ENCODE measurements around the gene FGA.

Gene FGA

DNA sequence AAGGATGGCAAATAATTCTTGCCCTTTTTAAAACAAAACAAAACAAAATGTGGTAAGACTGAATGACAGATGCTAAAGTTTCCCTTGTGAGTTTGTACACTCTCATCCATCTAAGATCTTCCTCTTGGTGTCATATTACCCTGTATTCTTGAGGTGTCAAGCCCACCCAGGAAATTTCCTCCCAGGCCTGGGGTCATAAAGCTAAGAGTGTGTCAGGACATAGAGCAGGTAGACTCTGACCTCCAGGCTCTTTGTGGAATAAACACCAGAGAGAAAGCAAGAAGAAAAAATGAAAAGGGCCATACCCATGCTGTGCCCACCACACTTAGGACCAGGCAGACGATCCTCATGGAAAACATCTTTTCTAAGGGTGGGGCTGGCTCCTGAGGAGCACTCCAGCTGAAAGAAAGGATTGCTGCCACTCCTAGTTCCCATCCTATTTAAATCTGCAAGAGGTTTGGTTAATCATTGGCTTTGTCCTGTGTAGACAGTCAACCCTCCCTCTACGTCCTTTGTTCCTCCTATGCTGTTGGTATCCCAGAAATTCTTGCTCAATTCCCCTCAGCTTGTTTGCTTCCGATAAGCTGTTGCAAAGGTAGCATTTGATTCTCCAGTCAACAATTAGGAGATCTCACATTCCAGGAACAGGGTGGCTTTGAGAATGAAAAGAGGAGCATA, at the start of gene FGA:
FGA (minus strand) TSS at position 414 of the 678 bp plus-strand sequence; CDS start at position 359, 55 bp downstream.
- no peak for FAIRE-seq

DNA sequence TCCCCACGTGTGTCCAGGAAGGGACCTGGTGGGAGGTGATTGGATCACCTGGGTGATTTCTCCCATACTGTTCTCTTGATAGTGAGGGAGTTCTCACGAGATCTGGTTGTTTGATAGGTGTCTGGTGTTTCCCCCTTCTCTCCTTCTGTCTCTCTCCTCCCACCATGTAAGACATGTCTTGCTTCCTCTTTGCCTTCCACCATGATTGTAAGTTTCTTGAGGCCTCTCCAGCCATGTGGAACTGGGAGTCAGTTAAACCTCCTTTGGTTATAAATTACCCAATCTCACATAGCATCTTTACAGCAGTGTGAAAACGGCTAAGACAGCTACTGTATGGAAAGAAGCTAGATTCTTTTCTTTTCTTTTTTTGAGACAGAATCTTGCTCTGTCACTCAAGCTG, 43.5 kb upstream of the FGA start:
- no peak for FAIRE-seq

- no peak for FAIRE-seq
Measured at GRCh38 chr4:154631828-154632227, 41.3 kb upstream of the FGA start.

- no peak for FAIRE-seq
Measured at GRCh38 chr4:154630324-154630723, 39.8 kb upstream of the FGA start.

DNA sequence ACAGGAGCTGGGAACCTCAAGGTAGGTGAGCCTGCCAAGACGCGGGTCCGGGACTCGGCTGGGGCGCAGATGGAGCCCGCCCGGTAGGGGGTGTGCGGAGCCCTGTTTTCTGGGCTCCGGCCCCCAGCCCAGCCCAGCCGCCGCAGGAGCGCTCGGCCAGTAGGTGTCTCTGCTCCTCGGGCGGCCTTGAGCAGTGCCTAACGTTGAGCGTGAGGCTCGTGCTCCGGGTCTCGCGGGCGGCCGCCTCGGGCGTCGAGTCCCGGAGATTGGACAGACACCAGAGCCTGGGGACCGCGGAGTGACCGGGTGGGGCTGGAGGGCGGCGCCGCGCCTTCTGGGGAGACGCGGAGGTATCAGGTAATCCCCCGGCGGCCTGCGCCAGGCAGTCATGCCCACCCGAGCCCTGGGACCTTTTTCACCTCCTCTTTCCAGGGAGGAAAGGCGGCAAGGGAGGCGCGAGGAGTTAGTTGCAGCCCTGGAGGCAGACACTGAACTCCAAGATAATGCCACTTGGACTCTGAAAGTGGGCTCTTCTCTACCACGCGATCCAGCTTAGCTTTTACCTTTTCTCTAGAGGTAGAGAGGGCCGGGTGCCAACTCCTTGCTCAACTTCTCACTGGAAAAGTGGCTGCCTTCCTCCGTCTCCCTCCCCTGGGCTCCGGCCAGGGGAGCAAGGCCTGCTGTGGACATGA, 36.4 kb upstream of the FGA start:
- FAIRE-seq, result no peak

GRCh38 chr4:154625971-154626370, 35.4 kb upstream of the FGA start:
- FAIRE-seq, result no peak

DNA sequence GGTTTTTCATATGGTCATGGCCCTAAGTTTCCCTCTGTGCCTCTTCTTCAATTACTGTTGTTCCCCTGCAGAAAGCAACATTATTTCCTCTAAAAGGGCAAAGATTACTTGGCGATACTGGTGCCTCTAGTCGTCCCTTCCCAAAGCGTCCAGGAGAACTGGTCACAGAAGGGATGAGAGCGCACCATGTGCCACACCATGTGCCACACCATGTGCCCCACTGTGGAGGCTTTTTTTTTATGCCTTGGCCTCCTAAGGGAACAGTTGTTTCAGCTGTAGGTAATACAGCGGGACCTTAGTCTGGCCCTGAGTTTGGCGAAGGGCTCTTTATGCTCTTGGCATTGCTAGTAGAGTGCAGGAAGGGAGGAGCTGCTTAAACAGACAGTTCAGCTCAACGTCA, 33.5 kb upstream of the FGA start:
- no peak for FAIRE-seq

GRCh38 chr4:154623436-154623835, 32.9 kb upstream of the FGA start:
- no peak for FAIRE-seq

DNA sequence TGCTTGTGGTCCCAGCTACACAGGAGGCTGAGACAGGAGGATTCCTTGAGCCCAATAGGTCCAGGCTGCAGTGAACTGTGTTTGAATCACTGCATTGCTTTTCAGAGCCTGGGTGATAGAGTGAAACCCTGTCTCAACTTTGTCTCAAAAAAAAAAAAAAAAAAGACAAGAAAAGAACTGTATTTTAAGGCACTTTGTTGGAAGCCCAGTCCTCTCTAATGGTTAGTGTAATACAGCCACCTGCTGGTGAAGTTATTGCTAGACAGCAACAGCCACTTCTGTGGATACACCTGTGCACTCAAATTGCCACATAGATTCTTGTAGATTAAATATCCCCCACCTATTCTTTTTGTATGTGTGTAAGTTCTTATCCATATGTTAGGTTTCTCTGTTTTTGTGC, 32.1 kb upstream of the FGA start:
- no peak for FAIRE-seq

DNA sequence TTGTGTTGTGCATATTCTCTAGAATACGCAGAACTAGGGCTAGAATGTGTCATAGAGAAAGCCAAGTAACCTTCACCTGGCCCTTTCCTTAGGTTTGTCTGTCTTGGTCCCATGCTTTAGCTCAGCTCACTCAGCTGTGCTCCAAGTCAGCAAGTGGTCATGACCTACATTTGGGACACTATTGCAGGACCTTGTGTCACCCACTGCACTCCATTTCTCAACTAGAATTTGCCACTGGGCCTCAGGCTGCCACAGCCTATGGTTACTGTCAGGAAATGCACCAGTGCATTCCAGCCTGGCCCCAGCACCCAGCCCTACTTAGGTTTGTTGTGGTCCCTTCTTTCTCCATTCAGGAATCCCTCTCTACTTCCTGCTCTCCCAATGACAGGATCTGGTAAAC, 29.6 kb upstream of the FGA start:
- no peak for FAIRE-seq

DNA sequence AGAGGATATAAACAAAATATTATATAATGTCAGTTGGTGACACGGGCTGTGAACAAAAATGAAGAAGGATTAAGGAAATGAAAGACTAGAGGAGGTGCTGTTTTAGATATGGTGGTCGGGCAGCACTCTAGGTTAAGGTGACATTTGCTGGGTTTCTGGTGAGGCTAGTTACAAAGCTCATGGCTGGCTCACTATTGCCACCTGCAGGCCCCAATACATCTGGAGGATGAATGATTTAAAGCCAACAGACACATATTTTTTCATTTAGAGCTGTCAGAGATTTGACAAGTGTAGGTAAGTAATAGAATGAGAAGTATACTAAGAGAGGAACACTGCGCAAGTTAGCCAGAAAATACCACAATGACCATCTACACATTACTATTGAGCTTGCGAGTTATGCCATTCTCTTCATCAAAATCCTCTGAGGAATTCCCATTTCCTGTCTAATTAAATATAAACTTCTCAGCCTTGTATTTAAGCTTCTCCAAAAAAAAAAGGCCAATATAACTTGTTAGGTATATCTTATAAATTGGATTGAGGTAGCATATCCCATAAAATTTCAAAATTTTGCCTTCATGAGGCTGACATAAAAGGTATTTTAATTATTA, 28.3 kb upstream of the FGA start:
- FAIRE-seq, result no peak

DNA sequence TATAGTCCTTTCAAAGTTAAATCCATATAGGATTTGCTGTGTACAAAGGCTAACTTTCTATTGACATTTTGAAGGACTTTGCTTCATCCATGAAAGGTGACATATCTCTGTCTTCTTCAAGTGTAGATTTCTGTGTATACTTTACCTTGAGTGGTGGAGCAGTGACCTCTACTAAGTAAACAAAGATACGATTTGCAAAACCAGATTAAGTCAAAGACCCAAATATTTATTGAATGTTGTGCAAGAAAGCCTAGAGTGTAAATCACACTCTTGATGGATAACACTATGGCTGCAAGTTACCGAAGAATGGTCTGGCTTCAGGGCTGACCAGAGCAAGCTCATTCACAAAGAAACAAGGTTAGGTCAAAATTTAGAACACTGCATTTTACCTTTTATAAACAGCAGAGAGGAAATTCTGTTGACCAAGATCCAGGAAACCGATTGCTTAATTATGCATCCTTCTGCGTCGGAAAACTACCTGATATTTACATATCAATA, 27.3 kb upstream of the FGA start:
- no peak for FAIRE-seq

GRCh38 chr4:154616731-154617130, 26.2 kb upstream of the FGA start:
- no peak for FAIRE-seq

DNA sequence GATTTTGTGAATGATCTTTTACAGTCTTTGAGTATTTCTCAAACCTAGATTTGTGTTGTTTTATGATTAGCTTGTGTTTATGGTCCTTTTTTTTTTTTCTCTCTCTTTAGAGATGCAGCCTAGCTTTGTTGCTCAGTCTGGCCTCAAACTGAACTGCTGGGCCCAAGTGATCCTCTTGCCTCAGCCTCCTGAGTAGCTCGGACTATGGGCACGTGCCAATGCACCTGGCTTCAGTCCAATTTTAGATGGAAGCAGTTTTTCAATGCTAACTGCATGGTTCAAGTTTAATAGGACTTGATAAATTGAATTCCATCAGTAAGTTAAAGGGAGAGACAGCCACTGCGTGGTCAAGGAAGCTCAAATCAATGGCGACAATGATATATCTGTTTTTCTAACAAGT, 25.7 kb upstream of the FGA start:
- no peak for FAIRE-seq

- no peak for FAIRE-seq
Measured at GRCh38 chr4:154615211-154615610, 24.7 kb upstream of the FGA start.

GRCh38 chr4:154614306-154614705, 23.8 kb upstream of the FGA start:
- FAIRE-seq, result no peak

DNA sequence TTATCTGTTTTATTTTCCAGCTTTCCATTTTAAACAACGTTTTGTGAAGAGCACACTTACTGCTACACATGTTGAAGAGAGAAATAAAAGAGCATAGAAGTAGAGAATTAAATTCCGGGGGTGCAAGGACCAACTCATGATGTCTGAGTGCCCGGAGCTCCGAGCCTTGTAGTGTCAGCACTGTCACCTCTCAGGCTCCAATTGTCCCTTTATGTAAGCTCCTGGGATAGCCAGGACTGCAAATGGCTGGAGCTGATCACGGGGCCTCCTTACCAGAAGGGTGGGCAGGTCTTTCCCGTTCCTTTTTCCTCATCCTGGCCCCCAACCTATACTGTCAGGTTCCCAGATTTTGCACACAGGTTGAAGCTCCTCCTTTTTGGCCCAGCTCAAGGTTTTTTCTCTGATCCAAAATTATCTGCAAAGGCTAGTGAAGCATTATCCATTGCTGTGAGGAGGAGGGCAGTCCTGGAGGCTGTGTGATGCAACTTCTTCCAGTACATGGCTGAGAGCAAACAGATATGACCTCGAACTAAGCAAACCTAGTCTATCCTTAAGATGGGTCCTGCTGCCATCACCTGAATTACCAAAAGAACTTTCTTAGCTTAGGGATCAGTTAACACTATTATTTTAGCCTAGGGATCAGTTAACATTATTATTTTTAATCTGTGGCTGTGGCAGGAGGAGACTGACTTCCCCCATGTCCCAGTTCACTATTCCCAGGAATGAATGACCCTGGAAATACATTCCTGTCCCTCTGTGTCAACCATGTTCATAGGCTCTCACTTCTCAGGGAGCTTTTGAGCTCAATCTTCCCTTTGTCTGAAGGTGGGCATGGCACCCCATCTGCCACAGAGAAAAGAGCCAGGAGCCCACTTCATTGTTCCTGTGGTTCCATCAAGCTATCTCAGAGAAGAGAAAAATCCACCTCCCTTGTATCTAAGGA, 22.2 kb upstream of the FGA start, which contains the start of gene FGG:
FGG (minus strand) TSS at position 185 of the 943 bp plus-strand sequence; CDS start at position 138, 47 bp downstream.
- FAIRE-seq, result no peak

DNA sequence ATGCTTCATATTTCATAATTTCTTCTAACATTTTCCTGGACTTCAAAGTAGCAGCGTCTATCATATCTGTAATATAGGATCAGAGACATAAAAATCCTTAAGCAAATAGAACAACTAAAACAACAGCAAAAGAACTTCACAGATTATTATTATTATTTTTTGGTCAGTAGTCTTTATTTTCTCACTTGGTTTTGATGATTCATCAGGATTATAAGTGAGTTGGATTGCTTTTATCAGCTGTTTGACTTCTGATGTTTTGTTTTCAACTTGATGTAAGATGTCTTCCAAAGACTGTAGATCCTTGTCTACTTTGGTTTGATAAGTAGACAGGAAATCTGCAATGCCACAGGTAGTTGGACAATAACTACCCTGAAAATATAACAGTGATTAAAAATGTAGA, 21.3 kb upstream of the FGA start:
- FAIRE-seq, result no peak

- FAIRE-seq, result no peak
Measured at GRCh38 chr4:154610582-154610981, 20.0 kb upstream of the FGA start.

GRCh38 chr4:154609532-154609931, 19.0 kb upstream of the FGA start:
- FAIRE-seq, result no peak

DNA sequence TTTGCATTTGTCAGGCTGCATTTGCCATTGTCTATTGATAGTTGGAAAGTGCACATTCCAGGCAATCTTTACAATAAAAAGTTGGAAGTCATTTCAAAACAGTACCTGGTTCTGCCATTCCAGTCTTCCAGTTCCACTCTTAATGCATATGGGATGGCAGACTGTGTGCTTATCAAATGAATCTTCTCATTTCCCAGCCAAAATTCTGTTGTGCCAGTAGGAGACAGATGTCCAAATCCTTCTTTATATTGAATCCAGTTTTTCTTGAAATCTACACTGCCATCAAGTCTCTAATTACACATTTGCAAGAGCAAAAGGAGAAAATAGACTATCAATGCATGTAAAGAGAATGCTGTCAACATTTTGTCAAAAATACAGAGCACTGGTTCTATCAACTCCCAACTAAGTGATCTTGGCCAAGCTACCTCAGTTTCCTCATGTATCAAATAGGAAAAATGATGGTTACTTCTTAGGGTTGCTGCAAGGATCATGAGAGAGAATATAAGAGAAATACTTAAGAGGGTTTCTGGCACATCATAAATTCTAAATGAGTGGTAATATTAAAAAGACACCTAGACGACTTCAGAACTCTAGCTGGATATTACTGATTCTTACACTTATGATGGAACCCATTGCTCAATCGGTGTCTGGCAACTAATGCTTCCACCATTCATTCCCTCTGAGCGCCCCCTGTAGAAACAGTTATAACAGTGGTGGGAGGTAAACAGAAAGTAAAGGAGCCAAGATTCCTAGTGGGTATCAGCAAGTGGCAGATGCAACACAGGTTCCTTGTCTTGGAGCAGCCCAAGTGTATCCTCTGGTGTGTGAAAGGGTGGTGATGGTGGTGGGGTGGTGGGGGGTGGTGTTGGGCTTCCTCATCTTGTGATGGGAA, 18.1 kb upstream of the FGA start:
- no peak for FAIRE-seq
